GM12873 (cell line): ENCODE results near the gene S100G.

Experiments
- CTCF ChIP-seq: IDR thresholded peaks from 2 replicates; pipeline ENCODE4 v1.5.1; 2012; ENCODE audit warnings: low read depth, mild to moderate bottlenecking, moderate library complexity, low read length, control low read depth; ENCODE audit not compliant: insufficient read depth; ENCODE audit errors: missing control alignments

S100G gene

GRCh38 chrX:16696956-16697355 lies 47.0 kb downstream of the S100G start:
- TF ChIP-seq CTCF: no peak

GRCh38 chrX:16699389-16699788 lies 49.4 kb downstream of the S100G start:
- no peak for TF ChIP-seq CTCF

- TF ChIP-seq CTCF: no peak
Measured at GRCh38 chrX:16700734-16701133, 50.8 kb downstream of the S100G start.

GRCh38 chrX:16702700-16703599 lies 53.0 kb downstream of the S100G start:
- no peak for TF ChIP-seq CTCF
